Activated CD8-positive, alpha-beta memory T cell treated with anti-CD3 and anti-CD28 coated beads for 24 hours (primary cell): ENCODE results near the gene KRTAP10-12.
A peak's percentile ranks its signal among the peaks of the same experiment; 100 is the strongest.

Source experiments
- DNase-seq: peaks from one replicate; pipeline ENCODE4 v3.0.0-alpha.2; 2020

The KRTAP10-12 gene

GRCh38 chr21:44712203-44713028 lies 15.4 kb downstream of the KRTAP10-12 start:
- DNase-seq, result peak; percentile 51

DNA sequence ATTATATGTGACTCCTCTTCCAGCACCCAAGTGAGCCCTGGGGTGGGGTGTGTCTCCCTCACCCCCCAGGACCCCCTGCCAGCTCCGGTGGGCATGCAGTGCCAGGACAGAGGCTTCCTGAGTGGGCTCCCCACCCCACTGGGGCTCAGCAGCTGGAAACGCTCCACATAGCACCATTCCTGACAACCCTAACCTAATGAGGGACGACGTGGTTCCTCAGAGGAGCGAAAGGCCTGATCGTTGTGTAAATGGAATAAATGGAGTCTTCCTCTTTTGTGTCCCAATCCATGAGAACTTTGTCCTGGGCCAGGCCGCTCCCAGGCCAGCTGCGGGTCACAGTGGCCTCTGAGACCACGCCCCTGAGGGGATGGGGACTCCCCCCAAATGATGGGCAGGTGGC lies 16.2 kb downstream of the KRTAP10-12 start:
- DNase-seq, result peak; percentile 30

DNA sequence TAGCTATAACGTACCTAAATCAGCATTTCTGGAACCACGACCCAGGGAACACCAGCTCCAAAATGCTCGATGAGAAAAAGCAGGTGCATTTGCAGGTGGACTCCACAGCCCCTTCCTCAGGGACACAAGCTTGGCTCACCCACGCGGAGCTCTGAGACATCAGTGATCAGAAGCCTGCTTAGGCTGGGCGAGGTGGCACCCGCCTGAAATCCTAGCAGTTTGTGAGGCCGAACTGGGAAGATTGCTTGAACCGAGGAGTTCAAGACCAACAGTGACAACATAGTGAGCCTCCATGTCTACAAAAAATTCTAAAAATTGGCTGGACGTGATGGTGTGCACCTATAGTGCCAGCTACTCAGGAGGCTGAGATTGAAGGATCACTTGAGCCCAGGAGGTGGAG lies 16.9 kb downstream of the KRTAP10-12 start:
- peak; percentile 45 for DNase-seq

- no peak for DNase-seq
Observed at GRCh38 chr21:44714905-44715304, 17.9 kb downstream of the KRTAP10-12 start.

DNA sequence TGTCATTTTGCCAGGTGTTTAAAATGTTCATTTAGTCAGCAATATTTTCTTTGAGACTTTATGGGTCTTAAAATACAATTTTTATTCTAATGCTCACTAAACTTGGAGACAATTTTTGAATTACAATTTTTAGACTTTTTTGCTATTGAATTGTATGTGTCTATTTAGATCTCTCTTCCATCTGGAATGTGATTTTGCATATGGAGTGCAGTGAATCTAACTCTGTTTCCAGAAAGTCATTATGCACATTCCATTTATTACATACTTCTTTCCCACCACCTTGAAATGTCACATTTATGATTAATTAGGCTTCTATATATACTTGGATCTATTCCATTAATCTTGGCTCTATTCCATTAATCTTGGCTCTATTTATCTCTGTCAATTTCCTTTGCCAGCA lies 20.0 kb downstream of the KRTAP10-12 start:
- no peak for DNase-seq

DNA sequence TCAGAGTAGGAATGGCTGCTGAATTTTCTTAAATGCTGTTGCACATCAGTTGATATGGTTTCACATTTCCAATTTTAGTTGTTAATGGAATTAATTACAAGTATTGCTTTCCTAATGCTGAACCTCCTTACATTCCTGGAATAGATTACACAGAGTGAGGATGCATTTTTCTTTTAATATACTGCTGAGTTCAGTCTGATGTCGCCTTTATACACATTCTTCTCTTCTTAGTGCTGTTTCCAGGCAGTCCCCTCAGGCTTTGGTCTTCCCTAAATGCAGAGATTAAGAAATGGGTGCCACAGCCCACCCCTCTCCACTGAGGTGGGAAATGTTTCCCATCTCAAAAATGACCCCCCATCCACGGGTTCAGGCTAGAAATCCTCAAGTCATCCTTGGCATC lies 21.1 kb downstream of the KRTAP10-12 start:
- DNase-seq, result no peak

DNA sequence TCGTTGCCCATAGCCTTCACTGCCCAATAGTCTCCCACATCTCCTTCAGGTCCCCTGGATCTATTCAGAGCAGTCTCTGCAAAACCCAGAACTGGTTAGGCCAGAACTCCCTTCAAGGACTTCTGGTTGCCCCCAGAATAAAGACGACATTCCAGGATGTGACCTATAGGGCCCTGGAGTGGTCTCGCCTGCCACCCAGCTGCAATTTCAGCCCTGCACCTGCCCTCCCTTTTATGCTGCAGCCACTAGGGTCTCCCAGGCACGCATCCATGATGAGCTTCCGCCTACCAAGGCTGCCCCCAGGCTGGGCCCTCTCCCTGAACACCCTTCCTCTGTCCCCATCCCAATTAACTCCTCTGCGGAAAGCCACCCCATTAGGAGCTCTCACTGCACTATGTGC lies 21.6 kb downstream of the KRTAP10-12 start:
- no peak for DNase-seq

- no peak for DNase-seq
Observed at GRCh38 chr21:44720170-44720569, 23.2 kb downstream of the KRTAP10-12 start.

DNA sequence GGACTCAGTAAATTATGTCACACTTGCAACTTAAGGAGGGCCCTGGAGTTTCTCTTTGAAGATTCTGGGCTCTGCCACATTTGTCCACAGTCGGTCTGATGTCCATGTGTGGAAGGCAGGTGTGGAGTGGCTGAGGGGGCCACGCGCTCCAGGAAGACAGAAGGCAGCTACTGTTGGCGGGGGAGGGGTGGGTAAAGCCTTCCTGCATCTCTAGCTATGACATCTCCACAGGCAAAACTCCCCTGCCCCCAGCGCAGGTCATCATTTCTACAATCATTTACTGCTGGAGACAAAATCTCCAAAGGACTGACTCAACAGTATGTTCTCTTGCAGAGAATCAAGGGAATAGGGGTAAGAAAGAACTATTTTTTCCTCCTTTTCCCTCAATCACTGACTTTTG lies 25.8 kb downstream of the KRTAP10-12 start:
- DNase-seq, result no peak

GRCh38 chr21:44723177-44724131 lies 26.5 kb downstream of the KRTAP10-12 start:
- no peak for DNase-seq

- no peak for DNase-seq
Observed at GRCh38 chr21:44724196-44724595, 27.2 kb downstream of the KRTAP10-12 start.

DNA sequence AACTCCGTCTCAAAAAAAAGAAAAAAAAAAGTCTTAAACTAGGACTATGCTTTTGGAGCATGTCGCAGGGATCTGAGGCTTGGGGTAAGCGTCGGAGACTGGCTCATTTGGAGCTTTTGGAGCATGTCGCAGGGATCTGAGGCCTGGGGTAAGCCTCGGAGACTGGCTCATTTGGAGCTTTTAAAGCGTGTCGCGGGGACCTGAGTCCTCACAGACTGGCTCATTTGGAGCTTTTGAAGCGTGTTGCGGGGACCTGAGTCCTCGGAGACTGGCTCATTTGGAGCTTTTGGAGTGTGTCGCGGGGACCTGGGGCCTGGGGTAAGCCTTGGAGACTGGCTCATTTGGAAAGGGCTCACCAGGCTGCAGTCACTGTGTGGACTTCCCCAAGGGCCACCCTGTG lies 28.0 kb downstream of the KRTAP10-12 start:
- DNase-seq, result no peak

GRCh38 chr21:44726826-44727225 lies 29.9 kb downstream of the KRTAP10-12 start:
- no peak for DNase-seq

GRCh38 chr21:44727321-44727720 lies 30.3 kb downstream of the KRTAP10-12 start:
- DNase-seq, result no peak

DNA sequence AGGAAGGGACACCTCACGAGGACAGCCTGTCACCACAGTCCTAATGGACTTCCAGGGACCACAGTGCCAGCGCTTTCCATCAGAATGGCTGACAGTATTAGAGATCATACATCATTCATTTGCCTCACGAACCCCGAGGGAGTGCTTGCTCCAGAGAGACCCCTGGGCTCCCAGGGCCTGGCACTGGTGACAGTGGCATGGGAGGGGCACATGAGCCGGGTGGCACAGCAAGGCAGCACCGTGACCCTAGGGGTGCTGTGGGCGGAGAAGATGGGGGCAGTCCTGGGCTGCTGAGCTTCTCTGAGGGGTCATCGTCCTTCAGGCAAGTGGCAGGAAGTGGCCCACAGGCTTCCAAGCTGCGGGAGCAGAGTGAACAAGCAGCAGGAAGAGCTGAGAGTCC lies 30.8 kb downstream of the KRTAP10-12 start:
- DNase-seq, result no peak

DNA sequence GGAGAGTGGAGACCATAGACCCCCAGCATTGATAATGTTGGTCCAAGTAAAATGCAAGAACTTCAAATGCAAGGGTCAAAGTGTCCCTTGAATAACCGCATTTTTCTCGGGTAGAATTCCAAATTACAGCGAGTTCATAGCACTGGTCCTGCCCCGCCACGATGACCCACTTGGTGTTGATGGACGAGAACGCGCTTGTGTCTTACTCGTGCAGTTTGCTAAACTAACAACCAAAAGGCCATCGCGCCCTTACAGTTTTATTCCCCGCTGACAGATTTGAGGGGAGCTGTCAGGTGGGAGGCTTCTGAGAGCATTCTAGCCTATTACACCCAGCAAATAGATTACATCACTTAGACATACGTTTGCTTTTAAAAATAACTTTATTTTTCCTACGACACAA lies 31.7 kb downstream of the KRTAP10-12 start:
- DNase-seq, result no peak

GRCh38 chr21:44729336-44730027 lies 32.5 kb downstream of the KRTAP10-12 start:
- DNase-seq, result no peak

GRCh38 chr21:44730028-44730395 lies 33.0 kb downstream of the KRTAP10-12 start:
- DNase-seq, result no peak

DNA sequence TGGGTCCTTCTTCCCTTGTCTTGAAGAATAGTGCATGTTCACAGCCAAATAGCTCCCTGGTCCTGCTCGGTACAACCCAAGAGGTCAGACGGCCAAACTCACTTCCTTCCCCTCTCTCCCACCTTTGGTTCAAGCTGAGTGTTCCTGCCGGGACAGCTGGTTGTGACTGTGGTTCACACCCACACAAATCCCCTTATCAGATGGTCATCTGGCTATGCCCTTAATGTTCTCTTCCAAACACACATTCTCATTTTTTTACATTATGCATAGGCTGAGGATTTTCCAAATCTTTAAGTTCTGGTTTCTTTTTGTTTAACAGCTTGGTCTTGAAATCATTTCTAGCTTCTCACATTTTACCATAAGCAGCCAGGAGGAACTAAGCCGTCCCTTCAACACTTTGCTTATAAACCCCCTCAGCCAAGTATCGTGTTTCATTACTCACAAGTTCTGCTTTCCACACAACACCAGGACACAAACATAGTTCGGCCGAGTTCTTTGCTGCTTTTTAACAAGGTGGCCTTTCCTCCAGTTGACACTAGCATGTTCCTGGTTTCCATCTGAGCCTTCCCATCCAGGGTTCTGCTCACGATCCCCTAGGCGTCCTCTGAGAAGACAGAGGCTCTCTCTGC lies 34.1 kb downstream of the KRTAP10-12 start:
- DNase-seq, result no peak

DNA sequence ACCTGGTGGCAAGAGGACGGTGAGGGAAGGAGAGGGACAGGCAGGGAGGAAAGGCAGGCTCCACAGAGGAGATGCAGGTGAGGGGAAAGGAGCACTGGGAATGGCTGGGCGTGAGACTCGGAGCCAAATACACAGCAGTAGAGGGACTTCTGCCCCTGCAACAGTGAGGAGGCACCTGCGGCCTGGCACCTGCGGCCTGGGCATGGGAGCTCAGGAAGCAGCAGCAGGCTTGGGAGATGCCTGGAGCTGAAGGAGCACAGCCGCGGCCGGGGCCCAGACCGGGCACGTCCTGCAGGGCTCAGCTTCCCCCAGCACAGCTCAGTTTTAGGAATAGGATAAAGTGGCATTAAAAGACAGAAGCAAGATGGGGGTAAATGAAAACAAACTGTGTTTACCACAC lies 35.3 kb downstream of the KRTAP10-12 start:
- DNase-seq, result no peak

GRCh38 chr21:44732956-44733355 lies 36.0 kb downstream of the KRTAP10-12 start:
- no peak for DNase-seq

DNA sequence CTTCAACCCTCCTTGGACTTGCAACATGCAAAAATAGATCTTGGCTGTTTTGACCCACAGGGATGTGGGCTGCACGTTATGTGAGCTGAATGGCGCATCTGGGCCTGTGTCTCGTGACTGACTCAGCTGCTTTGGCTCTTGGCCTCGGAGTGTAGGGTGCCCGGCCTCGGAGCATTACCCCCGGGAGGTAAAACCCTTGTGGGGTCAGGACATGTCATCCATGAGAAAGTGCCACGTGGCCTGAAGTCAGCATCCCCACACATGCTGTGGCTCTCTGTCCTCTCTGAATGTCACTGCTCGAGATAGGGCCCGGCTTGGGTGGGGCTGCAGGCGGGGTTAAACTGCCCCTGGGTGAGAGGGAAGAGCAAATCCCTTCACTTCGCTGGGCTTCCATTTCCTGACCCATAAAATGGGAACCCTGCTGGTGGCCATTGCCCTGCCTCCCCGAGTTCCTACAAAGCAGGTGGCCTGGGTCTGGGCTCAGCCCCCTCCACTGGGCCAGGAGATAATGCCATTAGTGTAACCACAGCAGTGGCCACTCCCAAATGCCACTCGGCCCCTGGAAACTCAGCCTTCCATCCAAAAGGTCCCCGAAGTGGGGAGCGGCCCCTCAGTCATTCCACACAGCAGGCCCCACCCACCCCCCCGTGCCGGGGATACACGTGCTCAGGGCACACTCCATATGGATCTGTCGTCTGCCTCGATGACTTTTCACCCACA lies 37.2 kb downstream of the KRTAP10-12 start:
- DNase-seq, result no peak
